H1 (cell line): ENCODE data around the gene CSF3.

Experiments
- GABPA ChIP-seq: IDR thresholded peaks from 2 replicates; pipeline ENCODE4 v1.6.1; 2011; ENCODE audit warnings: mild to moderate bottlenecking, low read length, moderate library complexity, borderline replicate concordance; ENCODE audit not compliant: insufficient read depth
- ZNF274 ChIP-seq: IDR thresholded peaks from 2 replicates; pipeline ENCODE4 v1.7.0; 2012; ENCODE audit warnings: low read length, borderline replicate concordance; ENCODE audit errors: extremely low read depth

DNA sequence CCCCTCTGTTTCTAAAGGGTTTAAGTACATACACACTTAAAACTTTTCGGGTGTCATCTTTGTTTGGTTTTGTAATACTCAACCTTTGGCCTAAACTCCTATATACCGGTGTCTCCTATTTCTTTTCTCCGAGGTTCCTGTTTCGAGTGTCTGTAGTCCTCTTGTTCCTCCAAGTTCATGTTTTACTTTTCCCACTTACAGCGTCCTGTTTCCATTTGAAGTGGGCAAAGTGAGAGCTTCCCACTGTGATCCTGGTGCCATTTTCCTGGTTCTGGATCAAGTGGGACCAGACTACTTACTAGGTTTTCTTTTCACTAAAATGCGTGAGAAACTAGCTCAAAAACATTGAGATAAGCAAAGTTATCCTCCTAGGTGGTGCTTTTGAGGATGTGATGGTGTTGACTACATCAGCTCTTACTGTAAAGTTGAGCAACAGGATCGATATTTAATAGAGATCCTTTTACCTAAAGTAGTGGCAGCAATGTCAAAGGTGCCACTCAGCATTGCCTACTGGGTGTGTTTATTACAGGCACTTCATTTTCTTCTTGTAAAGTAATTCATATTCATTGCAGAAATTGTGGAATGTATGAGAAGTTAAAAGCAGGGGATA is 33.4 kb upstream of the CSF3 start:
- TF ChIP-seq GABPA, result no peak
- TF ChIP-seq ZNF274, result no peak
